HL-60 (cell line): Measurements from ENCODE around the gene EFCAB13.

Source experiments
- GABPA ChIP-seq: IDR thresholded peaks from 2 replicates; pipeline ENCODE4 v1.6.1; 2012; ENCODE audit warnings: low read depth
- POLR2AphosphoS5 ChIP-seq: IDR thresholded peaks from 2 replicates; pipeline ENCODE4 v1.6.1; 2012; ENCODE audit warnings: low read depth
- TF ChIP-seq, protein P1 (sequence below): IDR thresholded peaks from one replicate; pipeline ENCODE4 v1.5.1; 2011; ENCODE audit warnings: low read length, control low read depth, inconsistent platforms; ENCODE audit not compliant: insufficient read depth
- TF ChIP-seq, protein P2 (sequence below): IDR thresholded peaks from 2 replicates; pipeline ENCODE4 v1.6.1; 2012; ENCODE audit warnings: low read depth; ENCODE audit not compliant: insufficient replicate concordance

DNA sequence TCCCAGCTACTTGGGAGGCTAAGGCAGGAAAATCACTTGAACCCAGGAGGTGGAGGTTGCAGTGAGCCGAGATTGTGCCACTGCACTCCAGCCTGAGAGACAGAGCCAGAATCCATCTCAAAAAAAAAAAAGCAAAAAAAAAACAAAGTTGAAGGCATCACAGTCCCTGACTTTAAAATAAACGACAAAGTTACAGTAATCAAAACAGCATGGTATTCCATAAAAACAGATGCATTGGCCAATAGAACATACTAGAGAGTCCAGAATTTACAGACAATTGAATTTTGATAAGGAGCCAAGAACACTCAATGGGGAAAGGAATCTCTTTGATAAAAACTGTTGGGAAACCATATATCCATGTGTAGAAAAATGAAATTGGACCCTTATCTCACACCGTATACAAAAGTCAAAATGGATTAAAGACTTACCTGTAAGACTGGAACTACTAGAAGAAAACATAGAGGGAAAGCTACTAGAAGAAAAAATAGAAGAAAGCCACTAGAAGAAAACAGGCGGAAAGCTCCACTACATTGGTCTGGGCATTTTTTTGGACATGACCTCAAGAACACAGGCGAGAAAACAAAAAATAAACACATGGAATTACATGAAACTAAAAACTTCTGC is 2.8 kb upstream of the EFCAB13 start:
- TF ChIP-seq, protein P1, sequence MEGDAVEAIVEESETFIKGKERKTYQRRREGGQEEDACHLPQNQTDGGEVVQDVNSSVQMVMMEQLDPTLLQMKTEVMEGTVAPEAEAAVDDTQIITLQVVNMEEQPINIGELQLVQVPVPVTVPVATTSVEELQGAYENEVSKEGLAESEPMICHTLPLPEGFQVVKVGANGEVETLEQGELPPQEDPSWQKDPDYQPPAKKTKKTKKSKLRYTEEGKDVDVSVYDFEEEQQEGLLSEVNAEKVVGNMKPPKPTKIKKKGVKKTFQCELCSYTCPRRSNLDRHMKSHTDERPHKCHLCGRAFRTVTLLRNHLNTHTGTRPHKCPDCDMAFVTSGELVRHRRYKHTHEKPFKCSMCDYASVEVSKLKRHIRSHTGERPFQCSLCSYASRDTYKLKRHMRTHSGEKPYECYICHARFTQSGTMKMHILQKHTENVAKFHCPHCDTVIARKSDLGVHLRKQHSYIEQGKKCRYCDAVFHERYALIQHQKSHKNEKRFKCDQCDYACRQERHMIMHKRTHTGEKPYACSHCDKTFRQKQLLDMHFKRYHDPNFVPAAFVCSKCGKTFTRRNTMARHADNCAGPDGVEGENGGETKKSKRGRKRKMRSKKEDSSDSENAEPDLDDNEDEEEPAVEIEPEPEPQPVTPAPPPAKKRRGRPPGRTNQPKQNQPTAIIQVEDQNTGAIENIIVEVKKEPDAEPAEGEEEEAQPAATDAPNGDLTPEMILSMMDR, result no peak
- TF ChIP-seq POLR2AphosphoS5, result no peak
- no peak for TF ChIP-seq GABPA
- TF ChIP-seq, protein P2, sequence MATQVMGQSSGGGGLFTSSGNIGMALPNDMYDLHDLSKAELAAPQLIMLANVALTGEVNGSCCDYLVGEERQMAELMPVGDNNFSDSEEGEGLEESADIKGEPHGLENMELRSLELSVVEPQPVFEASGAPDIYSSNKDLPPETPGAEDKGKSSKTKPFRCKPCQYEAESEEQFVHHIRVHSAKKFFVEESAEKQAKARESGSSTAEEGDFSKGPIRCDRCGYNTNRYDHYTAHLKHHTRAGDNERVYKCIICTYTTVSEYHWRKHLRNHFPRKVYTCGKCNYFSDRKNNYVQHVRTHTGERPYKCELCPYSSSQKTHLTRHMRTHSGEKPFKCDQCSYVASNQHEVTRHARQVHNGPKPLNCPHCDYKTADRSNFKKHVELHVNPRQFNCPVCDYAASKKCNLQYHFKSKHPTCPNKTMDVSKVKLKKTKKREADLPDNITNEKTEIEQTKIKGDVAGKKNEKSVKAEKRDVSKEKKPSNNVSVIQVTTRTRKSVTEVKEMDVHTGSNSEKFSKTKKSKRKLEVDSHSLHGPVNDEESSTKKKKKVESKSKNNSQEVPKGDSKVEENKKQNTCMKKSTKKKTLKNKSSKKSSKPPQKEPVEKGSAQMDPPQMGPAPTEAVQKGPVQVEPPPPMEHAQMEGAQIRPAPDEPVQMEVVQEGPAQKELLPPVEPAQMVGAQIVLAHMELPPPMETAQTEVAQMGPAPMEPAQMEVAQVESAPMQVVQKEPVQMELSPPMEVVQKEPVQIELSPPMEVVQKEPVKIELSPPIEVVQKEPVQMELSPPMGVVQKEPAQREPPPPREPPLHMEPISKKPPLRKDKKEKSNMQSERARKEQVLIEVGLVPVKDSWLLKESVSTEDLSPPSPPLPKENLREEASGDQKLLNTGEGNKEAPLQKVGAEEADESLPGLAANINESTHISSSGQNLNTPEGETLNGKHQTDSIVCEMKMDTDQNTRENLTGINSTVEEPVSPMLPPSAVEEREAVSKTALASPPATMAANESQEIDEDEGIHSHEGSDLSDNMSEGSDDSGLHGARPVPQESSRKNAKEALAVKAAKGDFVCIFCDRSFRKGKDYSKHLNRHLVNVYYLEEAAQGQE, result no peak
